ENCODE data around the gene DEAF1. TPM values are rescaled to one million over a fixed set of nuclear protein-coding genes. Genes with fewer than 3 reads are reported as not detected.

Gene DEAF1
- total RNA-seq, 6 donors from 2014 or later = 23.9 to 87.3 (median 35.6) TPM

- Histone ChIP-seq H3K27me3 (peaks cover 0 to 56% (median 16%) of the 10 kb centered on the region in 4 donors), H3K4me3 (no peak overlapping the region), H3K36me3 (peaks cover 0 to 14% (median 1%) of the 10 kb centered on the region in 4 donors), H3K4me1 (peaks cover 36 to 66% (median 42%) of the 10 kb centered on the region in 4 donors), H3K27ac (no peak overlapping the region), H3K9me3 (no peaks in the 10 kb centered on the region)
- ATAC-seq (ENCODE audit: low FRiP score in 2 of 2) (no peak), DNase-seq (peak in 1 of 2 donors; percentile 84)
- 61 to 80% methylated on average over 2 to 18 of the region's 19 CpGs for WGBS, 2 donors
- TF ChIP-seq CTCF (IDR thresholded peaks at IDR 0.05) (no peak), POLR2AphosphoS5 (IDR thresholded peaks at IDR 0.05) (no peak)
These were observed 29.2 kb upstream of the DEAF1 start for GRCh38 chr11:724049-724777.

GRCh38 chr11:723120-723883, 28.3 kb upstream of the DEAF1 start:
- WGBS, 2 donors = 35 to 52% methylated on average over 4 to 8 of the region's 8 CpGs
- H3K4me1 ChIP-seq = peaks cover 36 to 59% (median 40%) of the 10 kb centered on the region in 4 donors
- DNase-seq (no peak), ATAC-seq (ENCODE audit: low FRiP score in 2 of 2) (no peak)
- TF ChIP-seq CTCF (IDR thresholded peaks at IDR 0.05) = peak; percentile 30 to 73 (median 58)
- TF ChIP-seq POLR2A (IDR thresholded peaks at IDR 0.05) = no peak
- H3K4me3 ChIP-seq = no peak overlapping the region
- H3K27me3 ChIP-seq = peaks cover 0 to 56% (median 16%) of the 10 kb centered on the region in 4 donors
- H3K36me3 ChIP-seq = peaks cover 0 to 14% (median 1%) of the 10 kb centered on the region in 4 donors
- no peaks in the 10 kb centered on the region for H3K9me3 ChIP-seq
- no peak overlapping the region for H3K27ac ChIP-seq

GRCh38 chr11:722346-722811, 27.4 kb upstream of the DEAF1 start:
- no peak for ATAC-seq (ENCODE audit: low FRiP score in 2 of 2)
- TF ChIP-seq CTCF (IDR thresholded peaks at IDR 0.05) (no peak), EP300 (IDR thresholded peaks at IDR 0.05) (no peak), POLR2A (IDR thresholded peaks at IDR 0.05) (no peak), POLR2AphosphoS5 (IDR thresholded peaks at IDR 0.05) (no peak)
- no peaks in the 10 kb centered on the region for H3K9me3 ChIP-seq
- 70 to 77% methylated on average over 2 to 11 of the region's 20 CpGs for WGBS, 2 donors
- peak in 1 of 2 donors; percentile 71 for DNase-seq
- peak overlapping the region in 1 of 4 donors; percentile 34 for H3K4me3 ChIP-seq
- H3K4me1 ChIP-seq = peaks cover 27 to 49% (median 33%) of the 10 kb centered on the region in 4 donors
- peaks cover 0 to 14% (median 1%) of the 10 kb centered on the region in 4 donors for H3K36me3 ChIP-seq
- H3K27ac ChIP-seq = no peak overlapping the region
- peaks cover 0 to 56% (median 16%) of the 10 kb centered on the region in 4 donors for H3K27me3 ChIP-seq

- WGBS, 2 donors = 42% methylated on average over 13 to 29 of the region's 33 CpGs
- H3K4me3 ChIP-seq = peak overlapping the region in 1 of 4 donors; percentile 34
- H3K27me3 ChIP-seq = peaks cover 0 to 56% (median 16%) of the 10 kb centered on the region in 4 donors
- ATAC-seq (ENCODE audit: low FRiP score in 2 of 2) (peak; percentile 14 to 19), DNase-seq (peak; percentile 55 to 88)
- H3K36me3 ChIP-seq = peaks cover 0 to 14% (median 1%) of the 10 kb centered on the region in 4 donors
- H3K27ac ChIP-seq = no peak overlapping the region
- TF ChIP-seq POLR2AphosphoS5 (IDR thresholded peaks at IDR 0.05) (no peak), CTCF (IDR thresholded peaks at IDR 0.05) (no peak), EP300 (IDR thresholded peaks at IDR 0.05) (no peak), POLR2A (IDR thresholded peaks at IDR 0.05) (no peak)
- peaks cover 22 to 44% (median 32%) of the 10 kb centered on the region in 4 donors for H3K4me1 ChIP-seq
- H3K9me3 ChIP-seq = no peaks in the 10 kb centered on the region
These were observed 26.8 kb upstream of the DEAF1 start for GRCh38 chr11:721741-722345.
